ENCODE data around the gene PDCL3.

Gene PDCL3

GRCh38 chr2:100562613-100563406 is at the start of gene PDCL3:
Gene PDCL3, plus strand, starts transcription at chr2:100562993. Its CDS starts 75 bp downstream, at chr2:100563068.
- peak within 1 kb of the TSS; percentile 90 for H3K27ac ChIP-seq (ENCODE audit: low read depth, low read length)
- H3K27me3 ChIP-seq (ENCODE audit: control insufficient read depth, insufficient read depth, low read length) = no peaks in the 10 kb centered on the region
- peaks cover 4% of the 10 kb centered on the region; the same call in 1 of the 2 replicates for H3K4me1 ChIP-seq (ENCODE audit: control insufficient read depth, insufficient read depth, low read length)
- H3K36me3 ChIP-seq (ENCODE audit: control insufficient read depth, insufficient read depth, low read length) = peaks cover 15% of the 10 kb centered on the region
- peak within 1 kb of the TSS; percentile 95 for H3K9ac ChIP-seq (ENCODE audit: low read length)
- H3K4me3 ChIP-seq (ENCODE audit: low read depth, low read length) = peak within 1 kb of the TSS; percentile 94
- no peaks in the 10 kb centered on the region for H3K9me3 ChIP-seq (ENCODE audit: control insufficient read depth, insufficient read depth, low read depth, low read length)

DNA sequence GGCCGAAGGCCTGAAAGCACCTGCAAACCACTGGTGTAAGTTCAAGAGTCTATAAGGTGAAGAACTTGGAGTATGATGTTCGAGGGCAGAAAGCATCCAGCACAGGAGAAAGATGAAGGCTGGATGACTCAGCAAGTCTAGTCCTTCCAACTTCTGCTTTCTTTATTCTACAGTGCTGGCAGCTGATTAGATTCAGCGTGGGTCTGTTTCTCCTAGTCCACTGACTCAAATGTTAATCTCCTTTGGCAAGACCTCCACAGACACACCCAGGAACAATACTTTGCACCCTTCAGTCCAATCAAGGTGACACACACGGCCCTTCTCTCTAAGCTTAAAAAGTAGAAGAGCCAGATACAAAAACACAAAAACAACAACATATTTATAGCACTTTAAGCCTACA is 49.1 kb upstream of the PDCL3 start:
- Histone ChIP-seq H3K9ac (ENCODE audit: low read length) (no peak overlapping the region), H3K4me1 (ENCODE audit: control insufficient read depth, insufficient read depth, low read length) (no peaks in the 10 kb centered on the region), H3K9me3 (ENCODE audit: control insufficient read depth, insufficient read depth, low read depth, low read length) (no peaks in the 10 kb centered on the region), H3K36me3 (ENCODE audit: control insufficient read depth, insufficient read depth, low read length) (no peaks in the 10 kb centered on the region), H3K27me3 (ENCODE audit: control insufficient read depth, insufficient read depth, low read length) (no peaks in the 10 kb centered on the region), H3K4me3 (ENCODE audit: low read depth, low read length) (no peak overlapping the region), H3K27ac (ENCODE audit: low read depth, low read length) (no peak overlapping the region)

DNA sequence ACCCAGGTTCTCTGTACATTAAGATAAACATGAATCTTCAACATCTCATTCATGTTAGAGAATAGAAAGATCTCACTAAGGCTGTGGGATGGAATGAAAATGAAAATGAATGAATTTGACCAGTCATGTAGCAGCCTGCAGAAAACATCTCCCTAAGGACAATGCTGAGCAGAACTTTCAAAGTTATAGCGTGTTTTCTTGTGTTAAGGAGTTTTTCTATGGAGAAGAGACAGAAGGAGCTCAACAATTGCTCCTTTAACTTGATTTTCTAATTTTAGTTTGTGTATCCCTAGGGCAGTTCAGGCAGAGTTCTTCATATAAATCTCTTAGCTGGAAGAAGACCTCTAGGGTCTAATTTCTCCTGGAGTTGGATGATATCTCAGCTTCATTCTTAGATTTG is 45.2 kb upstream of the PDCL3 start:
- Histone ChIP-seq H3K4me1 (ENCODE audit: control insufficient read depth, insufficient read depth, low read length) (no peaks in the 10 kb centered on the region), H3K4me3 (ENCODE audit: low read depth, low read length) (no peak overlapping the region), H3K36me3 (ENCODE audit: control insufficient read depth, insufficient read depth, low read length) (no peaks in the 10 kb centered on the region), H3K27ac (ENCODE audit: low read depth, low read length) (no peak overlapping the region), H3K27me3 (ENCODE audit: control insufficient read depth, insufficient read depth, low read length) (no peaks in the 10 kb centered on the region), H3K9me3 (ENCODE audit: control insufficient read depth, insufficient read depth, low read depth, low read length) (no peaks in the 10 kb centered on the region), H3K9ac (ENCODE audit: low read length) (no peak overlapping the region)

- no peaks in the 10 kb centered on the region for H3K36me3 ChIP-seq (ENCODE audit: control insufficient read depth, insufficient read depth, low read length)
- H3K4me3 ChIP-seq (ENCODE audit: low read depth, low read length) = no peak overlapping the region
- no peaks in the 10 kb centered on the region for H3K27me3 ChIP-seq (ENCODE audit: control insufficient read depth, insufficient read depth, low read length)
- no peaks in the 10 kb centered on the region for H3K4me1 ChIP-seq (ENCODE audit: control insufficient read depth, insufficient read depth, low read length)
- H3K27ac ChIP-seq (ENCODE audit: low read depth, low read length) = no peak overlapping the region
- H3K9ac ChIP-seq (ENCODE audit: low read length) = no peak overlapping the region
- no peaks in the 10 kb centered on the region for H3K9me3 ChIP-seq (ENCODE audit: control insufficient read depth, insufficient read depth, low read depth, low read length)
Observed at GRCh38 chr2:100518801-100519200, 44.0 kb upstream of the PDCL3 start.

DNA sequence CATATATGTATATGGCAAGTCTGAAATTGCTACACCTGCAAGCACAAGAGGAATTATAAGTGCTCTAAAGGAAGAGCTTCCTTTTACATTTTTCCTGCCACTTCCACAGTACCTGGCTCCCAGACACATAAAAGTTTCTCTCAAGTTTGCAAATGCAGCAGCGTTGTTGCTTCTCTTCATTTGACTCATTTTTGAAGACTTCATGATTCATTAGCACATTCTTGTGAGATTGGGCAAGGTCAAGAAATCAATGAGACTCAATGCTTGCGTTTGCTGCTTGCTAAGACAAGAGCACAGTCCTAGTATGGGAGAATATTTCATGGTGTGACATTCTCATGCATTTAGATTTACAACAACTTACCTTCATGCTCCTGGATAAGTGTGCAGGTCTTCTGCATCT is 42.6 kb upstream of the PDCL3 start:
- Histone ChIP-seq H3K36me3 (ENCODE audit: control insufficient read depth, insufficient read depth, low read length) (no peaks in the 10 kb centered on the region), H3K4me3 (ENCODE audit: low read depth, low read length) (no peak overlapping the region), H3K4me1 (ENCODE audit: control insufficient read depth, insufficient read depth, low read length) (no peaks in the 10 kb centered on the region), H3K27me3 (ENCODE audit: control insufficient read depth, insufficient read depth, low read length) (no peaks in the 10 kb centered on the region), H3K9me3 (ENCODE audit: control insufficient read depth, insufficient read depth, low read depth, low read length) (no peaks in the 10 kb centered on the region), H3K9ac (ENCODE audit: low read length) (no peak overlapping the region), H3K27ac (ENCODE audit: low read depth, low read length) (no peak overlapping the region)

- no peaks in the 10 kb centered on the region for H3K36me3 ChIP-seq (ENCODE audit: control insufficient read depth, insufficient read depth, low read length)
- H3K9me3 ChIP-seq (ENCODE audit: control insufficient read depth, insufficient read depth, low read depth, low read length) = no peaks in the 10 kb centered on the region
- no peak overlapping the region for H3K9ac ChIP-seq (ENCODE audit: low read length)
- H3K27me3 ChIP-seq (ENCODE audit: control insufficient read depth, insufficient read depth, low read length) = no peaks in the 10 kb centered on the region
- H3K4me1 ChIP-seq (ENCODE audit: control insufficient read depth, insufficient read depth, low read length) = no peaks in the 10 kb centered on the region
- no peak overlapping the region for H3K27ac ChIP-seq (ENCODE audit: low read depth, low read length)
- no peak overlapping the region for H3K4me3 ChIP-seq (ENCODE audit: low read depth, low read length)
Observed at GRCh38 chr2:100522430-100522829, 40.4 kb upstream of the PDCL3 start.

DNA sequence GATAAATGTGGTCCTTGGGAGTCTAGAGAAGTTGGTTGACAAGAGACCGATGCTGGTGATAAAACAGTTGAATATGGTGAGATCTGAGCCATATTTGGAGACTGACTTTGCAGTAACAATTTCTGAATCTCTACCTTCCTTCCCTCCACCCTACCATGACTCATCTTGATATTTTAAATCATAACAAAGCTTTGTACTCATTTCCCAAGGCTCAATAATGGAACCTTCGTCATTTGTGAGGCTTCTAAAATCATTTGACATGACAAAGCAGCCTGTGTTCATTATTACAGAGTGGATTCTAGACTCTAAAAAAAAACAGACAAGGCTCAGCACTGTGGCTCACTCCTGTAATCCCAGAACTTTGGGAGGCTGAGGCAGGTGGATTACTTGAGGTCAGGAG is 38.5 kb upstream of the PDCL3 start:
- Histone ChIP-seq H3K27me3 (ENCODE audit: control insufficient read depth, insufficient read depth, low read length) (no peaks in the 10 kb centered on the region), H3K4me1 (ENCODE audit: control insufficient read depth, insufficient read depth, low read length) (no peaks in the 10 kb centered on the region), H3K9me3 (ENCODE audit: control insufficient read depth, insufficient read depth, low read depth, low read length) (no peaks in the 10 kb centered on the region), H3K36me3 (ENCODE audit: control insufficient read depth, insufficient read depth, low read length) (no peaks in the 10 kb centered on the region), H3K9ac (ENCODE audit: low read length) (no peak overlapping the region), H3K4me3 (ENCODE audit: low read depth, low read length) (no peak overlapping the region), H3K27ac (ENCODE audit: low read depth, low read length) (no peak overlapping the region)

GRCh38 chr2:100526868-100527267 is 35.9 kb upstream of the PDCL3 start:
- no peak overlapping the region for H3K27ac ChIP-seq (ENCODE audit: low read depth, low read length)
- H3K4me3 ChIP-seq (ENCODE audit: low read depth, low read length) = no peak overlapping the region
- H3K9me3 ChIP-seq (ENCODE audit: control insufficient read depth, insufficient read depth, low read depth, low read length) = no peaks in the 10 kb centered on the region
- no peaks in the 10 kb centered on the region for H3K36me3 ChIP-seq (ENCODE audit: control insufficient read depth, insufficient read depth, low read length)
- H3K4me1 ChIP-seq (ENCODE audit: control insufficient read depth, insufficient read depth, low read length) = no peaks in the 10 kb centered on the region
- no peaks in the 10 kb centered on the region for H3K27me3 ChIP-seq (ENCODE audit: control insufficient read depth, insufficient read depth, low read length)
- H3K9ac ChIP-seq (ENCODE audit: low read length) = no peak overlapping the region

DNA sequence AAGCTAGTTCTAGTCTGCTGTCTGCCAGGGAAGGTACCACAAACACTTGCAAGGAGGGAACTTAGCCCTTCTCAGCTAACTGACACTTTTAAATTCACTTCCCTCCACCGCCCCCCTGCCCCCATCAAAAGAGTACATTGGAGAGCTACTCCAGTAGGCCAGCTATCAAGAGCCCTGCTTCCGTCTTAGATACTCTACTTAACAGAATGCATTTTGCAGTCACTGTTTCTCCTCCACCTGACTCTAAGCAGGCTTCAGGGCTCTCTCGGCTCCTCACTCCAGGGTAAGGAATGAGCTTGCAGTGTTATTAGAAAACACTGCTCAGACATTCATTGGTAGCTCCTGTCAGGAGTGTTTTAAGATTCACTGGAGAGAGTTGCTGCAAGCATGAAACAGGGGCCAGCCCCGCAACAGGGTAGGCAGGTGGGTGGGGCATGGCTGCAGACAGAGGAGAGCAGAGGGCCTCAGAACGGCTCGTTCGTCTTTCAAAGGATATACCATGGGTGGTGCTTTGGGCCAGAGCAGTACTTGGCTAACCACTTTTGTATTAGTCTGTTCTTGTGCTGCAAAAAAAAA is 35.3 kb upstream of the PDCL3 start:
- no peaks in the 10 kb centered on the region for H3K9me3 ChIP-seq (ENCODE audit: control insufficient read depth, insufficient read depth, low read depth, low read length)
- H3K4me1 ChIP-seq (ENCODE audit: control insufficient read depth, insufficient read depth, low read length) = no peaks in the 10 kb centered on the region
- no peak overlapping the region for H3K4me3 ChIP-seq (ENCODE audit: low read depth, low read length)
- no peaks in the 10 kb centered on the region for H3K27me3 ChIP-seq (ENCODE audit: control insufficient read depth, insufficient read depth, low read length)
- H3K9ac ChIP-seq (ENCODE audit: low read length) = no peak overlapping the region
- H3K36me3 ChIP-seq (ENCODE audit: control insufficient read depth, insufficient read depth, low read length) = no peaks in the 10 kb centered on the region
- H3K27ac ChIP-seq (ENCODE audit: low read depth, low read length) = no peak overlapping the region

DNA sequence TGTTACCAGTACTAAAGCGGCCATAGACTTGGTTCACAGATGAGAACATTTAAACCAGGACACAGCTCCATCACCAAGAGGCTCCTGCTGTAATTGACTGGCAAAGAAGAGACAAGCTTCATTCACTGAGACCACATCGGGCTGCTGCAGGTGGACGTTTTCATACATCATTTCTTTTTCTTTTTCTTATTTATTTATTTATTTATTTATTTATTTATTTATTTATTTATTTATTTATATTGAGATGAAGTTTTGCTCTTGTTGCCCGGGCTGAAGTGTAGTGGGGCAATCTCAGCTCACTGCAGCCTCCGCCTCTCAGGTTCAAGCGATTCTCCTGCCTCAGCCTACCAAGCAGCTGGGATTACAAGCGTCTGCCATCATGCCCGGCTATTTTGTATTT is 33.6 kb upstream of the PDCL3 start:
- Histone ChIP-seq H3K27me3 (ENCODE audit: control insufficient read depth, insufficient read depth, low read length) (no peaks in the 10 kb centered on the region), H3K36me3 (ENCODE audit: control insufficient read depth, insufficient read depth, low read length) (no peaks in the 10 kb centered on the region), H3K9me3 (ENCODE audit: control insufficient read depth, insufficient read depth, low read depth, low read length) (peaks cover 5% of the 10 kb centered on the region; the same call in 1 of the 2 replicates)

GRCh38 chr2:100529900-100530299 is 32.9 kb upstream of the PDCL3 start:
- no peak overlapping the region for H3K9ac ChIP-seq (ENCODE audit: low read length)
- H3K36me3 ChIP-seq (ENCODE audit: control insufficient read depth, insufficient read depth, low read length) = no peaks in the 10 kb centered on the region
- peaks cover 8% of the 10 kb centered on the region; the same call in 1 of the 2 replicates for H3K9me3 ChIP-seq (ENCODE audit: control insufficient read depth, insufficient read depth, low read depth, low read length)
- no peaks in the 10 kb centered on the region for H3K4me1 ChIP-seq (ENCODE audit: control insufficient read depth, insufficient read depth, low read length)
- no peak overlapping the region for H3K4me3 ChIP-seq (ENCODE audit: low read depth, low read length)
- H3K27ac ChIP-seq (ENCODE audit: low read depth, low read length) = no peak overlapping the region
- H3K27me3 ChIP-seq (ENCODE audit: control insufficient read depth, insufficient read depth, low read length) = no peaks in the 10 kb centered on the region

More for the DNA sequence above, 33.6 kb upstream of the PDCL3 start:
- Histone ChIP-seq H3K27ac (ENCODE audit: low read depth, low read length) (no peak overlapping the region), H3K4me3 (ENCODE audit: low read depth, low read length) (no peak overlapping the region), H3K9ac (ENCODE audit: low read length) (no peak overlapping the region), H3K4me1 (ENCODE audit: control insufficient read depth, insufficient read depth, low read length) (no peaks in the 10 kb centered on the region)
